ENCODE measurements around the gene CDH4.

CDH4 gene

DNA sequence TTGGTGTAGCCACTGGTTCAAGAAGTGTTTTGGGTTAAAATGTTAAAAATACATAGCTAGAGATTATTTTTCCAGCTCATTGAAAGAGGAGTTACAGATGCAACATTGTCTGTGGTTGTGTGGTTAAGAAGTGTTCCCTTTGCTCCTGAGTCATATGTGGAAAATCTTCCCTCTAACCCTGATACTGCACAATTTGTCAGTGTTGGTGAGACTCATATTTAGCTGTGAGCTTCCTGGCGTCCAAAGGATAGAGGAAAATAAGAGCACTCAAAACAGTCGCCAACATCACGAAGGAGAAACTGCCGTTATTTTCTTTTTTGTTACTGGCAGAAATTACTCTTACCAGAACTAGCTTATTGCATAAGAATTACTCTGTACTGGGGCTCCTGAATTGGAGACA lies 250.4 kb downstream of the CDH4 start:
- no peak overlapping the region for H3K23ac ChIP-seq (ENCODE audit: low read depth, low read length, poor library complexity)
- H3K18ac ChIP-seq (ENCODE audit: low read length): no peak overlapping the region
- DNase-seq (ENCODE audit: low spot score): no peak
- no peak overlapping the region for H2BK15ac ChIP-seq (ENCODE audit: low read length)
- H4K8ac ChIP-seq (ENCODE audit: low read depth, low read length): no peak overlapping the region
- no CpG with 5 or more reads among the region's 4 CpGs for WGBS, 2 donors (ENCODE audit: extremely low coverage in 2 of 2, insufficient read length in 2 of 2, insufficient replicate concordance in 1 of 2)
- no peak overlapping the region for H3K14ac ChIP-seq (ENCODE audit: low read length)
- no peak overlapping the region for H3K27ac ChIP-seq (replicated peaks; ENCODE audit: low read length)
- H4K91ac ChIP-seq (ENCODE audit: low read depth, low read length, poor library complexity): no peak overlapping the region
- no peak overlapping the region for H2AK5ac ChIP-seq (ENCODE audit: low read depth, low read length)
- H3K27me3 ChIP-seq (ENCODE audit: control insufficient read depth in 3 of 3, insufficient read depth in 3 of 3, low read depth in 1 of 3, low read length in 3 of 3): no peaks in the 10 kb centered on the region
- H3K4ac ChIP-seq (ENCODE audit: low read length): no peak overlapping the region
- no peak overlapping the region for H2BK120ac ChIP-seq (ENCODE audit: low read depth, low read length)
- H3K4me2 ChIP-seq (ENCODE audit: insufficient read depth, low read length, poor library complexity, severe bottlenecking): no peak overlapping the region
- no peaks in the 10 kb centered on the region for H3K36me3 ChIP-seq (replicated peaks in 1 of 2; ENCODE audit: control insufficient read depth in 2 of 2, insufficient read depth in 2 of 2, low read length in 2 of 2)
- no peaks in the 10 kb centered on the region for H3K79me1 ChIP-seq (ENCODE audit: low read depth, low read length)
- peaks cover 0 to 2% of the 10 kb centered on the region in 2 donors for H3K9me3 ChIP-seq (replicated peaks in 1 of 2; ENCODE audit: control insufficient read depth in 2 of 2, insufficient read depth in 1 of 2, low read depth in 1 of 2, low read length in 2 of 2)
- no peak overlapping the region for H3K4me3 ChIP-seq (ENCODE audit: low read length in 2 of 2)
- no peak overlapping the region for H2BK12ac ChIP-seq (ENCODE audit: low read length)
- no peak overlapping the region for H2AFZ ChIP-seq (ENCODE audit: low read length)
- H3K4me1 ChIP-seq (ENCODE audit: control insufficient read depth in 2 of 2, insufficient read depth in 1 of 2, low read depth in 1 of 2, low read length in 2 of 2): peaks cover 8 to 12% of the 10 kb centered on the region in 2 donors
- no peak overlapping the region for H2BK5ac ChIP-seq (ENCODE audit: low read length)
- no peak overlapping the region for H3K9ac ChIP-seq (ENCODE audit: low read depth, low read length, poor library complexity)

DNA sequence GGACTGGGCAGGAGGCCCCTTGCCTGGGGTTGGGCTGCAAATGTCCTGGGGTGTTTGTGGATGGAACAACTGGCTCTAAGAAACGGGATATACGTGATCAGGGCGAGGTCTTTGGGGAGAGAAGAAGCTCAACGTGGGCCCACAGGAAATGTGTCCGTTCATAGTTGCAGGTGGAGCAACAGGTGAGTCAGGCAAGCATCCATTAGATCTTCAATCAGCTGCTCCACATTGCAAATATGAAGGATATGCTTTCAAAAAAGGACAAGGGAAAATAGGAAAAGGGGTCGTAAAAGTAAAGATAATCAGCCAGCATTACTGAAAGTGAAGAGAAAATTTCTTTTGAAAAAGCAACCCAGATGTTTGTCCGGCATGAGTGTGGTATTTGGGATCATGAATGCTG lies 251.0 kb downstream of the CDH4 start:
- no peaks in the 10 kb centered on the region for H3K36me3 ChIP-seq (replicated peaks in 1 of 2; ENCODE audit: control insufficient read depth in 2 of 2, insufficient read depth in 2 of 2, low read length in 2 of 2)
- H2BK120ac ChIP-seq (ENCODE audit: low read depth, low read length): no peak overlapping the region
- no peak overlapping the region for H3K4me2 ChIP-seq (ENCODE audit: insufficient read depth, low read length, poor library complexity, severe bottlenecking)
- H3K18ac ChIP-seq (ENCODE audit: low read length): no peak overlapping the region
- no peak overlapping the region for H4K8ac ChIP-seq (ENCODE audit: low read depth, low read length)
- no peak overlapping the region for H2BK5ac ChIP-seq (ENCODE audit: low read length)
- no peak overlapping the region for H2BK15ac ChIP-seq (ENCODE audit: low read length)
- WGBS, 2 donors (ENCODE audit: extremely low coverage in 2 of 2, insufficient read length in 2 of 2, insufficient replicate concordance in 1 of 2): no CpG with 5 or more reads among the region's 7 CpGs
- peaks cover 8 to 12% of the 10 kb centered on the region in 2 donors for H3K4me1 ChIP-seq (ENCODE audit: control insufficient read depth in 2 of 2, insufficient read depth in 1 of 2, low read depth in 1 of 2, low read length in 2 of 2)
- no peak overlapping the region for H2AK5ac ChIP-seq (ENCODE audit: low read depth, low read length)
- no peak overlapping the region for H3K9ac ChIP-seq (ENCODE audit: low read depth, low read length, poor library complexity)
- H3K9me3 ChIP-seq (replicated peaks in 1 of 2; ENCODE audit: control insufficient read depth in 2 of 2, insufficient read depth in 1 of 2, low read depth in 1 of 2, low read length in 2 of 2): peaks cover 0 to 2% of the 10 kb centered on the region in 2 donors
- no peak overlapping the region for H3K4ac ChIP-seq (ENCODE audit: low read length)
- no peak overlapping the region for H2BK12ac ChIP-seq (ENCODE audit: low read length)
- no peak overlapping the region for H3K23ac ChIP-seq (ENCODE audit: low read depth, low read length, poor library complexity)
- no peak overlapping the region for H3K14ac ChIP-seq (ENCODE audit: low read length)
- DNase-seq (ENCODE audit: low spot score): no peak
- H3K79me1 ChIP-seq (ENCODE audit: low read depth, low read length): no peaks in the 10 kb centered on the region
- H3K27ac ChIP-seq (replicated peaks; ENCODE audit: low read length): no peak overlapping the region
- H4K91ac ChIP-seq (ENCODE audit: low read depth, low read length, poor library complexity): no peak overlapping the region
- no peak overlapping the region for H3K4me3 ChIP-seq (ENCODE audit: low read length in 2 of 2)
- no peak overlapping the region for H2AFZ ChIP-seq (ENCODE audit: low read length)
- H3K27me3 ChIP-seq (ENCODE audit: control insufficient read depth in 3 of 3, insufficient read depth in 3 of 3, low read depth in 1 of 3, low read length in 3 of 3): no peaks in the 10 kb centered on the region

DNA sequence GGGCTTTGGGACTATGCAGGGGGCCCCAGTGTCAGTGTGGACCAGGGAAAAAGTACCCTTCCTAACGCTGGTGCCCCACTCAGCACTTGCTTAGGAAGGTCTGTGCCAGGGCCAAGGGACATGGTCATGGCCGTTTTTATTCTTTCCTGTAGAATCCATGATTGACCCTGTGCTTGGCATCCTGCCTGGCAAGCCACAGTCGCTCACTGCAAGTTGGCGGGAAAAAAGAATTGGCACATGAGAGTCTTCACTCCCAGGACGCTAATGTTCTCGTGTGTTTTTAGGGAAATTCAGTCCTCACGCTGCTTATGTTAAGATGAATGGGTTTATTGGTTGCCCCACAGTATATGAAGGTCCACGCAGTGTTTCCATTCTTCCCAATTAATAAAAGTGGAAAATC lies 253.4 kb downstream of the CDH4 start:
- no peak for DNase-seq (ENCODE audit: low spot score)
- Histone ChIP-seq H4K91ac (ENCODE audit: low read depth, low read length, poor library complexity) (no peak overlapping the region), H3K18ac (ENCODE audit: low read length) (no peak overlapping the region), H3K23ac (ENCODE audit: low read depth, low read length, poor library complexity) (no peak overlapping the region), H2BK12ac (ENCODE audit: low read length) (no peak overlapping the region), H4K8ac (ENCODE audit: low read depth, low read length) (no peak overlapping the region), H3K79me1 (ENCODE audit: low read depth, low read length) (peaks cover 2% of the 10 kb centered on the region), H3K4me3 (ENCODE audit: low read length in 2 of 2) (no peak overlapping the region), H3K4me2 (ENCODE audit: insufficient read depth, low read length, poor library complexity, severe bottlenecking) (no peak overlapping the region), H3K4me1 (ENCODE audit: control insufficient read depth in 2 of 2, insufficient read depth in 1 of 2, low read depth in 1 of 2, low read length in 2 of 2) (peaks cover 6 to 8% of the 10 kb centered on the region in 2 donors), H2AFZ (ENCODE audit: low read length) (no peak overlapping the region), H3K9me3 (replicated peaks in 1 of 2; ENCODE audit: control insufficient read depth in 2 of 2, insufficient read depth in 1 of 2, low read depth in 1 of 2, low read length in 2 of 2) (peaks cover 0 to 2% of the 10 kb centered on the region in 2 donors), H2BK5ac (ENCODE audit: low read length) (no peak overlapping the region), H3K27ac (replicated peaks; ENCODE audit: low read length) (no peak overlapping the region), H2BK15ac (ENCODE audit: low read length) (no peak overlapping the region), H3K9ac (ENCODE audit: low read depth, low read length, poor library complexity) (no peak overlapping the region), H2AK5ac (ENCODE audit: low read depth, low read length) (no peak overlapping the region), H2BK120ac (ENCODE audit: low read depth, low read length) (no peak overlapping the region), H3K36me3 (replicated peaks in 1 of 2; ENCODE audit: control insufficient read depth in 2 of 2, insufficient read depth in 2 of 2, low read length in 2 of 2) (no peaks in the 10 kb centered on the region), H3K27me3 (ENCODE audit: control insufficient read depth in 3 of 3, insufficient read depth in 3 of 3, low read depth in 1 of 3, low read length in 3 of 3) (no peaks in the 10 kb centered on the region), H3K14ac (ENCODE audit: low read length) (no peak overlapping the region), H3K4ac (ENCODE audit: low read length) (no peak overlapping the region)
- no CpG with 5 or more reads among the region's 8 CpGs for whole genome bisulfite sequencing, 2 donors (ENCODE audit: extremely low coverage in 2 of 2, insufficient read length in 2 of 2, insufficient replicate concordance in 1 of 2)

DNA sequence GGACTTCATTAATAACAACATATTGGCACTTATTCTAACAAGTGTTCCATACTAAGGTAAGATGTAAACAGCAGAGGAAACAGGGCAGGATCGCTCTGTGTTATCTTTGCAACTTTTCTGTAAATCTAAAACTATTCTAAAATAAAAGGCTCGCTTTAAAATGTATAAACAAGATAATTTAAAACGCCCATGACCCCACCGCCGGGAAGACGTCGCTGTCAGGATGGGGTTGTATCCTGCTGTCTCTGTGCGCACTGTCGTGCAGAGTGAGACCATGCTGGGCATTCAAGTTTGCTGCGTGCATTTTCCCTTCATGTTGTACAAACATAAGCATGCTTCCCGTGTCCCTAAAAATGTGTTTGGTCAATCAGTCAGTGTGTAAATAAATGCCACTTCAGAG lies 255.7 kb downstream of the CDH4 start:
- H3K9me3 ChIP-seq (replicated peaks in 1 of 2; ENCODE audit: control insufficient read depth in 2 of 2, insufficient read depth in 1 of 2, low read depth in 1 of 2, low read length in 2 of 2): no peaks in the 10 kb centered on the region
- H3K23ac ChIP-seq (ENCODE audit: low read depth, low read length, poor library complexity): no peak overlapping the region
- no peak overlapping the region for H2BK12ac ChIP-seq (ENCODE audit: low read length)
- no peak overlapping the region for H3K14ac ChIP-seq (ENCODE audit: low read length)
- WGBS, 2 donors (ENCODE audit: extremely low coverage in 2 of 2, insufficient read length in 2 of 2, insufficient replicate concordance in 1 of 2): no CpG with 5 or more reads among the region's 11 CpGs
- H2BK15ac ChIP-seq (ENCODE audit: low read length): no peak overlapping the region
- H2AK5ac ChIP-seq (ENCODE audit: low read depth, low read length): no peak overlapping the region
- H3K27ac ChIP-seq (replicated peaks; ENCODE audit: low read length): no peak overlapping the region
- H3K4me1 ChIP-seq (ENCODE audit: control insufficient read depth in 2 of 2, insufficient read depth in 1 of 2, low read depth in 1 of 2, low read length in 2 of 2): peaks cover 0 to 4% of the 10 kb centered on the region in 2 donors
- no peak overlapping the region for H2AFZ ChIP-seq (ENCODE audit: low read length)
- no peak overlapping the region for H3K4ac ChIP-seq (ENCODE audit: low read length)
- no peaks in the 10 kb centered on the region for H3K36me3 ChIP-seq (replicated peaks in 1 of 2; ENCODE audit: control insufficient read depth in 2 of 2, insufficient read depth in 2 of 2, low read length in 2 of 2)
- no peak overlapping the region for H3K4me2 ChIP-seq (ENCODE audit: insufficient read depth, low read length, poor library complexity, severe bottlenecking)
- no peak overlapping the region for H2BK120ac ChIP-seq (ENCODE audit: low read depth, low read length)
- no peak overlapping the region for H2BK5ac ChIP-seq (ENCODE audit: low read length)
- no peak overlapping the region for H3K18ac ChIP-seq (ENCODE audit: low read length)
- DNase-seq (ENCODE audit: low spot score): no peak
- peaks cover 2% of the 10 kb centered on the region for H3K79me1 ChIP-seq (ENCODE audit: low read depth, low read length)
- H3K4me3 ChIP-seq (ENCODE audit: low read length in 2 of 2): no peak overlapping the region
- H4K8ac ChIP-seq (ENCODE audit: low read depth, low read length): no peak overlapping the region
- H3K27me3 ChIP-seq (ENCODE audit: control insufficient read depth in 3 of 3, insufficient read depth in 3 of 3, low read depth in 1 of 3, low read length in 3 of 3): no peaks in the 10 kb centered on the region
- no peak overlapping the region for H3K9ac ChIP-seq (ENCODE audit: low read depth, low read length, poor library complexity)
- no peak overlapping the region for H4K91ac ChIP-seq (ENCODE audit: low read depth, low read length, poor library complexity)
